MM.1S (cell line): ENCODE results near the gene ADARB2.

Experiments
- CTCF ChIP-seq: fragments of 300-600 bp; sonication (generic); IDR thresholded peaks from 2 replicates; pipeline ENCODE4 v1.5.1; 2016; ENCODE audit warnings: antibody characterized with exemption, low read length, mixed read lengths
- EZH2 ChIP-seq: fragments of 300-600 bp; sonication (generic); optimal IDR thresholded peaks from 2 replicates; pipeline ENCODE3; 2017; ENCODE audit warnings: low read depth, mild to moderate bottlenecking, antibody characterized with exemption, low read length, mixed read lengths
- EZH2phosphoT487 ChIP-seq: fragments of 300-600 bp; sonication (generic); IDR thresholded peaks from 2 replicates; pipeline ENCODE4 v1.6.1; 2018; ENCODE audit warnings: antibody characterized with exemption, low read length

GRCh38 chr10:1527951-1528350 is 209.4 kb downstream of the ADARB2 start:
- TF ChIP-seq EZH2 = no peak
- TF ChIP-seq CTCF = no peak
- no peak for TF ChIP-seq EZH2phosphoT487
